MM.1S (cell line): ENCODE measurements around the gene LRRC45.

Experiments used
- DNase-seq: peaks from one replicate; pipeline ENCODE4 v3.0.0-alpha.2; 2015
- H2AFZ ChIP-seq: fragments of 300-600 bp; sonication (generic); 2 replicates; pipeline ENCODE4 v1.6.0; 2016; ENCODE audit warnings: antibody characterized with exemption, low read length
- H3F3A ChIP-seq: fragments of 300-600 bp; sonication (generic); 2 replicates; pipeline ENCODE4 v1.6.1; 2016; ENCODE audit warnings: mild to moderate bottlenecking, antibody characterized with exemption, low read length, moderate library complexity, mixed read lengths; ENCODE audit not compliant: insufficient read depth
- H3K27ac ChIP-seq: fragments of 300-600 bp; sonication (generic); 2 replicates; pipeline ENCODE4 v1.5.1; 2016; ENCODE audit warnings: mild to moderate bottlenecking, low read length
- H3K27me3 ChIP-seq: fragments of 300-600 bp; sonication (generic); replicated peaks from 2 replicates; pipeline ENCODE4 v1.6.0; 2016; ENCODE audit warnings: low read length; ENCODE audit not compliant: insufficient read depth
- H3K36me3 ChIP-seq: fragments of 300-600 bp; sonication (generic); replicated peaks from 2 replicates; pipeline ENCODE4 v1.6.1; 2016; ENCODE audit warnings: mild to moderate bottlenecking, low read length, mixed read lengths; ENCODE audit not compliant: insufficient read depth
- H3K4me1 ChIP-seq: fragments of 300-600 bp; sonication (generic); 2 replicates; pipeline ENCODE4 v1.6.1; 2016; ENCODE audit warnings: low read length, mixed read lengths
- H3K4me2 ChIP-seq: fragments of 300-600 bp; sonication (generic); 2 replicates; pipeline ENCODE4 v1.6.0; 2016; ENCODE audit warnings: low read depth, low read length
- H3K4me3 ChIP-seq: fragments of 300-600 bp; sonication (generic); 2 replicates; pipeline ENCODE4 v1.5.1; 2016; ENCODE audit warnings: low read length, mixed read lengths
- H3K79me2 ChIP-seq: fragments of 300-600 bp; sonication (generic); 2 replicates; pipeline ENCODE4 v1.6.1; 2016; ENCODE audit warnings: mixed run types, low read length, mixed read lengths
- H3K9ac ChIP-seq: fragments of 300-600 bp; sonication (generic); 2 replicates; pipeline ENCODE4 v1.6.1; 2016; ENCODE audit warnings: low read length, mixed read lengths
- H3K9me2 ChIP-seq: fragments of 300-600 bp; sonication (generic); replicated peaks from 2 replicates; pipeline ENCODE4 v1.6.1; 2016; ENCODE audit warnings: mild to moderate bottlenecking, low read length, mixed read lengths; ENCODE audit not compliant: insufficient read depth
- H3K9me3 ChIP-seq: fragments of 300-600 bp; sonication (generic); replicated peaks from 2 replicates; pipeline ENCODE4 v1.6.1; 2016; ENCODE audit warnings: mild to moderate bottlenecking, low read length, mixed read lengths; ENCODE audit not compliant: insufficient read depth
- H4K20me1 ChIP-seq: fragments of 300-600 bp; sonication (generic); 2 replicates; pipeline ENCODE4 v1.6.1; 2016; ENCODE audit warnings: mild to moderate bottlenecking, low read length, moderate library complexity, mixed read lengths; ENCODE audit not compliant: insufficient read depth
- EZH2 ChIP-seq: fragments of 300-600 bp; sonication (generic); optimal IDR thresholded peaks from 2 replicates; pipeline ENCODE3; 2017; ENCODE audit warnings: low read depth, mild to moderate bottlenecking, antibody characterized with exemption, low read length, mixed read lengths
- EZH2phosphoT487 ChIP-seq: fragments of 300-600 bp; sonication (generic); IDR thresholded peaks from 2 replicates; pipeline ENCODE4 v1.6.1; 2018; ENCODE audit warnings: antibody characterized with exemption, low read length
- TF ChIP-seq, protein P1 (sequence below): fragments of 300-600 bp; sonication (generic); IDR thresholded peaks from 2 replicates; pipeline ENCODE4 v1.5.1; 2016; ENCODE audit warnings: antibody characterized with exemption, low read length, mixed read lengths

The LRRC45 gene

DNA sequence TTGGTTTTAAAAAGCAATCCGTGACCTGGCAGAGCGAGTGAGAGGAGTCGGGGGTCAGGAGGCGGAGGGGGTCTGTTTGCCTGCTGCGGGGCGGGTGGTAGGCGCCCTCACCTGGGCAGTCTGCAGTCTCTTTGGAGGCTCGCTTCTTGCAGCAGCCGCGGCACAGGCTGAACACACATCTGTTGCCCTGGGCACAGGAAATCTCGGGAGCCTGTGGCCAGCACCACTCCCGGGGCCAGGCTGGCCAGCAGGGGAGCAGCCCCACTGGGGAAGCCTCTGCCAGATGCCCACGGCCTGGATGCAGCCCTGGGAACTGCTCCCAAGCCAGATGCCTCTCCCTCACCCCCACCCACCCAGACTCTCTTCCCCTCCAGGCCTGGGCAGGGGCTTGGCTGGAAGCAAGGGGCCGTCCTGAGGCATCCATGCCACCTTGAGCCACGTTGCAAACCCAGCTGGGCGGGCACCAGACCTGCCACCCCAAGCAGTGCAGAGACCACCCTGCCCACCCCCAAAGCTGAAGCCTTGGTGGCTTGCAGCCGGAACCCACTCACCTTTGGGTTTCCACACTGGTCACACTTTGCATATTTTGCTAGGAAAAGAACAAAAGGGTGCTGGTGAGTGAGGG is 35.2 kb downstream of the LRRC45 start:
- H3K9me3 ChIP-seq: no peaks in the 10 kb centered on the region
- no peak overlapping the region for H3K27ac ChIP-seq
- H3F3A ChIP-seq: peaks cover 3% of the 10 kb centered on the region; the same call in 1 of the 2 replicates
- H3K4me1 ChIP-seq: no peaks in the 10 kb centered on the region
- no peak overlapping the region for H2AFZ ChIP-seq
- no peak overlapping the region for H3K4me2 ChIP-seq
- H4K20me1 ChIP-seq: no peaks in the 10 kb centered on the region
- H3K36me3 ChIP-seq: 0 out of 2 replicates have a peak, but pooled peaks cover 4% of the 10 kb centered on the region
- H3K4me3 ChIP-seq: no peak overlapping the region
- peaks cover 19% of the 10 kb centered on the region for H3K79me2 ChIP-seq
- DNase-seq: no peak
- H3K9me2 ChIP-seq: no peaks in the 10 kb centered on the region
- no peak overlapping the region for H3K9ac ChIP-seq
- H3K27me3 ChIP-seq: no peaks in the 10 kb centered on the region
- TF ChIP-seq EZH2phosphoT487 (no peak), EZH2 (no peak)
- TF ChIP-seq, protein P1, sequence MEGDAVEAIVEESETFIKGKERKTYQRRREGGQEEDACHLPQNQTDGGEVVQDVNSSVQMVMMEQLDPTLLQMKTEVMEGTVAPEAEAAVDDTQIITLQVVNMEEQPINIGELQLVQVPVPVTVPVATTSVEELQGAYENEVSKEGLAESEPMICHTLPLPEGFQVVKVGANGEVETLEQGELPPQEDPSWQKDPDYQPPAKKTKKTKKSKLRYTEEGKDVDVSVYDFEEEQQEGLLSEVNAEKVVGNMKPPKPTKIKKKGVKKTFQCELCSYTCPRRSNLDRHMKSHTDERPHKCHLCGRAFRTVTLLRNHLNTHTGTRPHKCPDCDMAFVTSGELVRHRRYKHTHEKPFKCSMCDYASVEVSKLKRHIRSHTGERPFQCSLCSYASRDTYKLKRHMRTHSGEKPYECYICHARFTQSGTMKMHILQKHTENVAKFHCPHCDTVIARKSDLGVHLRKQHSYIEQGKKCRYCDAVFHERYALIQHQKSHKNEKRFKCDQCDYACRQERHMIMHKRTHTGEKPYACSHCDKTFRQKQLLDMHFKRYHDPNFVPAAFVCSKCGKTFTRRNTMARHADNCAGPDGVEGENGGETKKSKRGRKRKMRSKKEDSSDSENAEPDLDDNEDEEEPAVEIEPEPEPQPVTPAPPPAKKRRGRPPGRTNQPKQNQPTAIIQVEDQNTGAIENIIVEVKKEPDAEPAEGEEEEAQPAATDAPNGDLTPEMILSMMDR: no peak

GRCh38 chr17:82058855-82059249 is 35.7 kb downstream of the LRRC45 start:
- H3K4me1 ChIP-seq: peaks cover 2% of the 10 kb centered on the region; the same call in 1 of the 2 replicates
- H2AFZ ChIP-seq: no peak overlapping the region
- H3K27ac ChIP-seq: no peak overlapping the region
- H3K4me3 ChIP-seq: no peak overlapping the region
- H3K36me3 ChIP-seq: 0 out of 2 replicates have a peak, but pooled peaks cover 4% of the 10 kb centered on the region
- no peak for DNase-seq
- peaks cover 19% of the 10 kb centered on the region for H3K79me2 ChIP-seq
- H3F3A ChIP-seq: peaks cover 3% of the 10 kb centered on the region; the same call in 1 of the 2 replicates
- no peaks in the 10 kb centered on the region for H3K27me3 ChIP-seq
- no peaks in the 10 kb centered on the region for H3K9me2 ChIP-seq
- no peaks in the 10 kb centered on the region; the same call in 1 of the 2 replicates for H4K20me1 ChIP-seq
- H3K9ac ChIP-seq: no peak overlapping the region
- no peak overlapping the region for H3K4me2 ChIP-seq
- H3K9me3 ChIP-seq: no peaks in the 10 kb centered on the region
- TF ChIP-seq, protein P1: no peak
- TF ChIP-seq EZH2phosphoT487: no peak
- TF ChIP-seq EZH2: no peak

DNA sequence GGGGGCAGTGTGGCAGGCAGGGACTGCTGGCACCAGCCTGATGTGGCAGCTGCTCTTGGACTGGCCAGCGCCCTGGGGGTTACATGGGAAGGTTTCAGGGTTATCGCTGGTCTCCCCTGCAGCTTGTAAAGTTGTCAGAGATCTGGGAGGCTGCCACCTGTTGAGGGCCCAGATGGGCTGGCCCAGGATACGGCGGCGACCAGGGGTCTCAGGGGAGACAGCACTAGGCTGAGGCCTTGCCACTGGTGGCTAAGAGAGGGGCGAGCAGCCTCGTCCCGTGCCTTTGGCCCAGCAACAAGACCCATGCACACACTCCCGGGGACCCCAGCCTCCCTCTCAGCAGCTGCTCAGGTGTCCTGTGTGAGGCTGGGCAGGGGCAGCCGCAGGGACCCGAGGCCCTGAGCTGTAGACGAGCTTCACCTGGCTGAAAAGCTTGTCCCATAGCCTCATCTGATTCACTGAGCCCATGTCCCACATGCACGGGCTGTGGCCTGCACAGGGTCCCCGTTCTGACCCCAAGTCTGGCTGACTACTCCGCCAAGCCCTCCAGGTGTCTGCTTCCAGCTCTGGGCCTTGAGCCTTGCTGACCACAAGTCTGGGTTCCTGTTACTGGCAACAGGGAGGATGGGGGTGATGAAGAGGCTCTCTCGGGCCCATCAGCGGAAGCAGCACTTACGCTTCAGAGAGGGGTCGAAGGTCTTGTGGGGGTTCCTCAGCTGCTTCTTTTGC is 36.3 kb downstream of the LRRC45 start:
- Histone ChIP-seq H3K9ac (no peak overlapping the region), H3K27ac (no peak overlapping the region), H3K9me3 (no peaks in the 10 kb centered on the region), H3K27me3 (no peaks in the 10 kb centered on the region), H3K79me2 (peaks cover 23% of the 10 kb centered on the region), H2AFZ (no peak overlapping the region), H4K20me1 (peaks cover 3% of the 10 kb centered on the region; the same call in 1 of the 2 replicates), H3K4me3 (no peak overlapping the region), H3K9me2 (no peaks in the 10 kb centered on the region), H3K4me2 (no peak overlapping the region), H3K4me1 (peaks cover 8% of the 10 kb centered on the region), H3K36me3 (0 out of 2 replicates have a peak, but pooled peaks cover 4% of the 10 kb centered on the region), H3F3A (peaks cover 9% of the 10 kb centered on the region; the same call in 1 of the 2 replicates)
- TF ChIP-seq, protein P1: no peak
- TF ChIP-seq EZH2phosphoT487: no peak
- no peak for TF ChIP-seq EZH2
- DNase-seq: no peak
